Transverse colon (tissue), 4 donors: ENCODE data around the gene RIT1.

Experiments
- EP300 ChIP-seq: sonication (generic); formaldehyde crosslinking; IDR thresholded peaks from one replicate; pipeline ENCODE4 v1.6.1; 2017; ENCODE audit warnings: antibody characterized with exemption, low read depth
- POLR2A ChIP-seq: fragments of 450-650 bp; IDR thresholded peaks from one replicate; pipeline ENCODE4 v1.6.1; 2016; ENCODE audit warnings: antibody characterized with exemption, mild to moderate bottlenecking, moderate library complexity
- POLR2AphosphoS5 ChIP-seq, 3 donors: sonication (generic); formaldehyde crosslinking; IDR thresholded peaks; one replicate each; pipeline ENCODE4 v1.6.1; 2016; ENCODE audit warnings: antibody characterized with exemption in 3 of 3
- TF ChIP-seq, protein P1 (sequence below), 5 experiments: fragments of 200-600 bp in 3 of 5; fragments of 450-650 bp in 2 of 5; sonication (generic) in 3 of 5; IDR thresholded peaks; 1 replicate in 2 of 5; 2 replicates in 3 of 5; pipeline ENCODE4 v1.5.1; 2016 to 2017; ENCODE audit warnings: antibody characterized with exemption in 5 of 5, inconsistent platforms in 3 of 5, mild to moderate bottlenecking in 2 of 5, moderate library complexity in 1 of 5

DNA sequence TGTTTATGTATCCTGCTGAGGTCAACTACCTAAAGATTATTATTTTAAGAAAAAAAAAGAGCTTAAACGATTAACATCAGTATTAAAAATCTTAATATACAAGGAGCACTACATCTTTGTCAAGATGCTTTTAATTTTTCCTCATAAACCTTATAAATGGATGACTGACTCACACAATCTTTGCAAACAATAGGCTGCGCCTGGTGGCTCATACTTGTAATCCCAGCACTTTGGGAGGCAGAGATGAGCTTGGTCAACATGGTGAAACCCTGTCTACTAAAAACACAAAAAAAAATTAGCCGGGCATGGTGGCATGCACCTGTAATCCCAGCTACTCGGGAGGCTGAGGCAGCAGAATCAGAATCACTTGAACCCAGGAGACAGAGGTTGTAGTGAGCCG is 21.3 kb upstream of the RIT1 start:
- TF ChIP-seq POLR2AphosphoS5 (IDR thresholded peaks at IDR 0.05) (no peak), EP300 (no peak), POLR2A (no peak)
- TF ChIP-seq, protein P1, sequence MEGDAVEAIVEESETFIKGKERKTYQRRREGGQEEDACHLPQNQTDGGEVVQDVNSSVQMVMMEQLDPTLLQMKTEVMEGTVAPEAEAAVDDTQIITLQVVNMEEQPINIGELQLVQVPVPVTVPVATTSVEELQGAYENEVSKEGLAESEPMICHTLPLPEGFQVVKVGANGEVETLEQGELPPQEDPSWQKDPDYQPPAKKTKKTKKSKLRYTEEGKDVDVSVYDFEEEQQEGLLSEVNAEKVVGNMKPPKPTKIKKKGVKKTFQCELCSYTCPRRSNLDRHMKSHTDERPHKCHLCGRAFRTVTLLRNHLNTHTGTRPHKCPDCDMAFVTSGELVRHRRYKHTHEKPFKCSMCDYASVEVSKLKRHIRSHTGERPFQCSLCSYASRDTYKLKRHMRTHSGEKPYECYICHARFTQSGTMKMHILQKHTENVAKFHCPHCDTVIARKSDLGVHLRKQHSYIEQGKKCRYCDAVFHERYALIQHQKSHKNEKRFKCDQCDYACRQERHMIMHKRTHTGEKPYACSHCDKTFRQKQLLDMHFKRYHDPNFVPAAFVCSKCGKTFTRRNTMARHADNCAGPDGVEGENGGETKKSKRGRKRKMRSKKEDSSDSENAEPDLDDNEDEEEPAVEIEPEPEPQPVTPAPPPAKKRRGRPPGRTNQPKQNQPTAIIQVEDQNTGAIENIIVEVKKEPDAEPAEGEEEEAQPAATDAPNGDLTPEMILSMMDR (IDR thresholded peaks at IDR 0.05), result no peak
